D721Med (cell line): ENCODE measurements around the gene CDKL2.
"Not testable (repeated sequence)": the region's sequence is repeated elsewhere in the genome, so short reads cannot be mapped to it uniquely, and the experiment has no call there.

Source experiments
- DNase-seq: peaks from one replicate; pipeline ENCODE4 v3.0.0; 2011; ENCODE audit warnings: low spot score; ENCODE audit not compliant: insufficient read length
- FAIRE-seq: peaks from 2 replicates; lab custom pipeline; 2011; peaks lifted over from hg19 to GRCh38; lab: Jason Lieb, UNC
- TF ChIP-seq, protein P1 (sequence below): IDR thresholded peaks from 2 replicates; pipeline ENCODE4 v1.5.1; 2012; ENCODE audit warnings: mild to moderate bottlenecking, control low read depth; ENCODE audit not compliant: insufficient read depth; ENCODE audit errors: missing control alignments

CDKL2 gene

GRCh38 chr4:75672461-75673026 lies 42.2 kb upstream of the CDKL2 start:
- no peak for DNase-seq
- TF ChIP-seq, protein P1, sequence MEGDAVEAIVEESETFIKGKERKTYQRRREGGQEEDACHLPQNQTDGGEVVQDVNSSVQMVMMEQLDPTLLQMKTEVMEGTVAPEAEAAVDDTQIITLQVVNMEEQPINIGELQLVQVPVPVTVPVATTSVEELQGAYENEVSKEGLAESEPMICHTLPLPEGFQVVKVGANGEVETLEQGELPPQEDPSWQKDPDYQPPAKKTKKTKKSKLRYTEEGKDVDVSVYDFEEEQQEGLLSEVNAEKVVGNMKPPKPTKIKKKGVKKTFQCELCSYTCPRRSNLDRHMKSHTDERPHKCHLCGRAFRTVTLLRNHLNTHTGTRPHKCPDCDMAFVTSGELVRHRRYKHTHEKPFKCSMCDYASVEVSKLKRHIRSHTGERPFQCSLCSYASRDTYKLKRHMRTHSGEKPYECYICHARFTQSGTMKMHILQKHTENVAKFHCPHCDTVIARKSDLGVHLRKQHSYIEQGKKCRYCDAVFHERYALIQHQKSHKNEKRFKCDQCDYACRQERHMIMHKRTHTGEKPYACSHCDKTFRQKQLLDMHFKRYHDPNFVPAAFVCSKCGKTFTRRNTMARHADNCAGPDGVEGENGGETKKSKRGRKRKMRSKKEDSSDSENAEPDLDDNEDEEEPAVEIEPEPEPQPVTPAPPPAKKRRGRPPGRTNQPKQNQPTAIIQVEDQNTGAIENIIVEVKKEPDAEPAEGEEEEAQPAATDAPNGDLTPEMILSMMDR = no peak
- FAIRE-seq = no peak

GRCh38 chr4:75671802-75672421 lies 41.6 kb upstream of the CDKL2 start:
- FAIRE-seq (no peak), DNase-seq (no peak)
- TF ChIP-seq, protein P1 = no peak

DNA sequence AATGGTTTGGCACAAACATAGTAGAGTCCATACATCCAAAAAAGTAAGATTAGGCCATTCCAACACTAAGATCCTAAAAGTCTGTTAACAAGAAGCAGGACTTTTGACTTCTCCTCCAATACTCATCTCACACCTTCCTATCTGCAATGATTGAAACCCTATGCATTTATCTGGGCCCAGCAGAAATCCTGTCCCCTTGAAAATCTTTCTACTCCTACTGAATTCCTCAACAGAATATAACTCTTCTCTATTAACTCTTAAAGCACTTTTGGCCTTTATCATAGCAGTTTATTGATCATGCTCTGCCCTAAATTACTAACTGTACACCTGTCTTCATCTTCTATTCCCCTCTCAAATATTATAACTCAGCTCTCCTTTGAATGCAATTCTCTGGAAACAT lies 38.3 kb upstream of the CDKL2 start:
- FAIRE-seq (no peak), DNase-seq (no peak)
- TF ChIP-seq, protein P1 = no peak

GRCh38 chr4:75667636-75668035 lies 37.3 kb upstream of the CDKL2 start:
- FAIRE-seq, DNase-seq: not testable (repeated sequence)

DNA sequence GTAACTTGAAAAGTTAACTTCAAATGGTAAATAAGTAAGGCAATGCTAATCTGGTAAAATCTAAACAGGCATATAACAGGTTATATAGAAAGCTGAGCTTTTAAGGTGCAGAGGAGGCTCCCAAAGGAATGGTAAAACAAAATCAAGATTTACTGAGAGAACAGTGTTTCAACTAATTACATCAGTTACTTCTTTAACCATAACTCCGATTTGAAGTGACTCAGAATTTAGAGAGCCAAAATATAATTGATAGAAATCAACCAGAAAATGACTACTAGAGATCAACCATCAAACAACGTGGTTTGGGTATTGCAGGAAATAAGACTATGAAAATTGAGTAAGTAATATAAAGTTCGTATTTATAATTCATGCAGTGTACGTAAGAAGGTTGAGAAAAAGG lies 36.0 kb upstream of the CDKL2 start:
- FAIRE-seq (no peak), DNase-seq (no peak)
- TF ChIP-seq, protein P1 = no peak

GRCh38 chr4:75664604-75665003 lies 34.3 kb upstream of the CDKL2 start:
- not testable (repeated sequence) for FAIRE-seq, DNase-seq

DNA sequence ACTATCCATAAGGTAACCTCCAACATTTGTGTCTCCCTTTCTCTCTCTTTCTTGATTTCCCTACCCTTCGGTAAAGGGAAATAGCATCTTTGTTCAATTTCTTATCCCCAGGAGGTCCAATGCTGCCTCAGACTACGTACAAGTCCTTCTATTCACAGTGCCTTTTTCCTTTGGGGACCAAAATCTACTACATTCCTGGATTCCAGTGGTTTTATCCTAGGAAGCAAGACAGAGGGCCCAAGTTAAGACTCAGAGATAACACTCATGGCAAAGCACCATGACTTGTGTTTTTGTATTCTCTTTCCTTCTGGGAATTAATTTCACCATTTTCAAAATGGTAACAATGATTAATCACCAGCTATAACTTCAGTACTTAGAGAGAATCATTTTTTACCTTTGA lies 32.3 kb upstream of the CDKL2 start:
- FAIRE-seq (no peak), DNase-seq (no peak)
- TF ChIP-seq, protein P1 = no peak

- FAIRE-seq = no peak
- TF ChIP-seq, protein P1 = no peak
- no peak for DNase-seq
Observed at GRCh38 chr4:75660491-75660890, 30.2 kb upstream of the CDKL2 start.
